HepG2 (cell line): Measurements from ENCODE around the gene PSMG3. TPM values are rescaled to one million over a fixed set of nuclear protein-coding genes. Genes with fewer than 3 reads are reported as not detected.

ENCODE experiments used
- ATAC-seq: fragments of 200-7000 bp; cut with Tn5 transposase; 3 replicates; pipeline ENCODE4 v1.9.1; 2020; ENCODE audit warnings: mild to moderate bottlenecking, moderate library complexity
- BruUV-seq: library from RNA; stranded (reverse); fragments of 400-500 nt; replicated peaks from 2 replicates; lab custom pipeline; 2021; lab: Mats Ljungman, UMichigan
- CTCF ChIA-PET: fragments of 300-600 bp; formaldehyde crosslinking; extraction: SDS; loops from one replicate; lab custom pipeline; 2021; ENCODE audit warnings: low total read pairs, inconsistent platforms, low intra/inter-chr PET ratio; lab: Yijun Ruan, JAX
- POLR2A ChIA-PET: fragments of 350-600 bp; sonication (Branson Sonifier 250); formaldehyde crosslinking; loops from one replicate; lab custom pipeline; 2020; ENCODE audit warnings: antibody characterized with exemption, inconsistent platforms; lab: Yijun Ruan, JAX
- DNase-seq: peaks from one replicate; pipeline ENCODE4 v3.0.0-alpha.2; 2015; ENCODE audit warnings: low spot score
- FAIRE-seq: peaks from 3 replicates; lab custom pipeline; 2011; peaks lifted over from hg19 to GRCh38; lab: Jason Lieb, UNC
- H2AFZ ChIP-seq: one replicate; pipeline ENCODE4 v1.6.1; 2011; ENCODE audit warnings: low read length, inconsistent platforms
- H3K27ac ChIP-seq: fragments of 300-600 bp; 3 replicates; pipeline ENCODE4 v1.8.0; 2011; ENCODE audit warnings: mixed run types, mild to moderate bottlenecking, mixed read lengths, low read length, inconsistent platforms; ENCODE audit not compliant: insufficient read depth; ENCODE audit errors: extremely low read length
- H3K27me3 ChIP-seq, 2 experiments: fragments of 200-600 bp in 1 of 2; 2 replicates in 1 of 2; 3 replicates in 1 of 2; pipeline versions ENCODE4 v1.6.0 to v1.8.0; 2011; ENCODE audit warnings: low read length in 2 of 2, mild to moderate bottlenecking in 2 of 2, moderate library complexity in 2 of 2, inconsistent platforms in 1 of 2; ENCODE audit not compliant: insufficient read depth in 2 of 2, control insufficient read depth in 1 of 2
- H3K36me3 ChIP-seq, 2 experiments: fragments of 200-600 bp in 1 of 2; replicated peaks in 1 of 2; 2 replicates in 1 of 2; 3 replicates in 1 of 2; pipeline versions ENCODE4 v1.5.1 to v1.8.0; 2011; ENCODE audit warnings: low read length in 2 of 2, inconsistent platforms in 1 of 2; ENCODE audit not compliant: insufficient read depth in 2 of 2, control insufficient read depth in 1 of 2
- H3K4me1 ChIP-seq: 2 replicates; pipeline ENCODE4 v1.5.1; 2012; ENCODE audit warnings: low read length, inconsistent platforms; ENCODE audit not compliant: insufficient read depth
- H3K4me2 ChIP-seq: 2 replicates; pipeline ENCODE4 v1.6.0; 2011; ENCODE audit warnings: low read depth, low read length, inconsistent platforms
- H3K4me3 ChIP-seq, 3 experiments: fragments of 200-600 bp in 1 of 3; sonication (generic), shearing (Covaris generic) in 1 of 3; replicated peaks in 1 of 3; 2 replicates each; pipeline ENCODE4 v1.5.1; 2011 to 2016; ENCODE audit warnings: low read length in 3 of 3, inconsistent platforms in 2 of 3, low read depth in 2 of 3, mild to moderate bottlenecking in 2 of 3, control low read depth in 1 of 3, mixed read lengths in 1 of 3; ENCODE audit not compliant: insufficient read depth in 1 of 3
- H3K79me2 ChIP-seq: one replicate; pipeline ENCODE4 v1.6.1; 2011; ENCODE audit warnings: low read length, inconsistent platforms; ENCODE audit not compliant: insufficient read depth
- H3K9ac ChIP-seq: 2 replicates; pipeline ENCODE4 v1.6.0; 2011; ENCODE audit warnings: mild to moderate bottlenecking, low read depth, low read length, inconsistent platforms; ENCODE audit not compliant: insufficient read depth
- H3K9me3 ChIP-seq: 2 replicates; pipeline ENCODE4 v1.5.1; 2012; ENCODE audit warnings: mild to moderate bottlenecking, low read length
- H4K20me1 ChIP-seq: 2 replicates; pipeline ENCODE4 v1.6.0; 2011; ENCODE audit warnings: inconsistent platforms, mild to moderate bottlenecking, low read length, moderate library complexity; ENCODE audit not compliant: insufficient read depth
- CCAR2 ChIP-seq: fragments of 200-400 bp; formaldehyde crosslinking; optimal IDR thresholded peaks from 2 replicates; pipeline ENCODE3; 2018; ENCODE audit warnings: low read depth, mild to moderate bottlenecking, low read length, moderate library complexity
- HOXA9 ChIP-seq: sonication (generic); formaldehyde crosslinking; IDR thresholded peaks from 2 replicates; pipeline ENCODE4 v1.8.1; 2022; ENCODE audit warnings: missing genetic modification reagents, mild to moderate bottlenecking, moderate library complexity, borderline replicate concordance
- JARID2 ChIP-seq: sonication (generic); formaldehyde crosslinking; IDR thresholded peaks from 2 replicates; pipeline ENCODE4 v1.8.1; 2023; ENCODE audit warnings: missing genetic modification reagents, inconsistent platforms; ENCODE audit not compliant: insufficient replicate concordance
- KLF13 ChIP-seq: sonication (generic); formaldehyde crosslinking; IDR thresholded peaks from 2 replicates; pipeline ENCODE4 v1.4.0; 2020; ENCODE audit warnings: mild to moderate bottlenecking, missing genetic modification reagents
- SSRP1 ChIP-seq: IDR thresholded peaks from 2 replicates; pipeline ENCODE4 v1.6.1; 2016; ENCODE audit warnings: control low read depth
- TEAD2 ChIP-seq: sonication (generic); formaldehyde crosslinking; IDR thresholded peaks from 2 replicates; pipeline ENCODE4 v1.9.0; 2021; ENCODE audit warnings: missing genetic modification reagents
- ZNF333 ChIP-seq: sonication (generic); formaldehyde crosslinking; IDR thresholded peaks from 2 replicates; pipeline ENCODE4 v1.4.0; 2020; ENCODE audit warnings: mild to moderate bottlenecking, missing genetic modification reagents, borderline replicate concordance
- ZNF530 ChIP-seq: sonication (generic); formaldehyde crosslinking; IDR thresholded peaks from 2 replicates; pipeline ENCODE4 v1.5.0; 2020; ENCODE audit warnings: low read depth, mild to moderate bottlenecking, missing genetic modification reagents
- ZNF615 ChIP-seq: sonication (generic); formaldehyde crosslinking; IDR thresholded peaks from 2 replicates; pipeline ENCODE4 v1.5.0; 2020; ENCODE audit warnings: mild to moderate bottlenecking, missing genetic modification reagents, borderline replicate concordance
- ZNF652 ChIP-seq: IDR thresholded peaks from 2 replicates; pipeline ENCODE4 v1.6.1; 2016; ENCODE audit warnings: low read depth, borderline replicate concordance
- ZNF772 ChIP-seq: sonication (generic); formaldehyde crosslinking; IDR thresholded peaks from 2 replicates; pipeline ENCODE4 v1.5.0; 2020; ENCODE audit warnings: mild to moderate bottlenecking, missing genetic modification reagents
- WGBS: methylation state at CpG from one replicate; pipeline ENCODE4 v1.1.6; 2017; ENCODE audit warnings: low lambda C conversion rate; 5-methylcytosine and 5-hydroxymethylcytosine counted together
- in situ Hi-C: cut with HindIII; loops from 2 replicates; pipeline ENCODE4 v1.10.0; 2017; ENCODE audit warnings: low pct_unique_long_range_greater_than_20kb; ENCODE audit not compliant: extremely low pct_ligation_motif_present
- intact Hi-C: fragments of 100-400 bp; cut with micrococcal nuclease; formaldehyde crosslinking; loops from one replicate; pipeline ENCODE4 v1.10.0; 2022; ENCODE audit not compliant: unreplicated experiment
- polyA plus RNA-seq, 8 experiments: library from polyadenylated mRNA; depleted of rRNA in 3 of 8; stranded (reverse) in 7 of 8; unstranded in 1 of 8; fragments of >200 nt; fragmentation: Illumina TruSeq in 4 of 8; extraction: Trizol in 4 of 8; gene quantifications; 2 replicates each; pipeline versions ENCODE4 v1.2.1 to v1.2.3, GENCODE V29; 2011 to 2016; ENCODE audit warnings: low read depth in 4 of 8, missing spikeins in 1 of 8, mixed read lengths in 1 of 8; ENCODE audit not compliant: insufficient read depth in 1 of 8
- total RNA-seq, 5 experiments: library from RNA; depleted of rRNA; stranded (reverse); fragments of >200 nt; fragmentation: Illumina TruSeq; extraction: Trizol; gene quantifications; 2 replicates each; pipeline ENCODE4 v1.2.3, GENCODE V29; 2016; ENCODE audit warnings: low read depth in 1 of 5
- TF ChIP-seq, protein P1 (sequence below): sonication (generic); formaldehyde crosslinking; IDR thresholded peaks from 2 replicates; pipeline ENCODE4 v1.4.0; 2020; ENCODE audit warnings: missing genetic modification reagents
- TF ChIP-seq, protein P2 (sequence below): sonication (generic); formaldehyde crosslinking; IDR thresholded peaks from 2 replicates; pipeline ENCODE4 v1.5.0; 2020; ENCODE audit warnings: missing genetic modification reagents
- TF ChIP-seq, protein P3 (sequence below): sonication (generic); formaldehyde crosslinking; IDR thresholded peaks from 2 replicates; pipeline ENCODE4 v1.8.0; 2022; ENCODE audit warnings: mild to moderate bottlenecking, missing genetic modification reagents, moderate library complexity

PSMG3 gene
- total and polyA plus RNA-seq, 2 of the 13 experiments (the other 11 are each of a cell fraction or from before 2014, with no cell fraction given), result 29.6 to 48.4 TPM

DNA sequence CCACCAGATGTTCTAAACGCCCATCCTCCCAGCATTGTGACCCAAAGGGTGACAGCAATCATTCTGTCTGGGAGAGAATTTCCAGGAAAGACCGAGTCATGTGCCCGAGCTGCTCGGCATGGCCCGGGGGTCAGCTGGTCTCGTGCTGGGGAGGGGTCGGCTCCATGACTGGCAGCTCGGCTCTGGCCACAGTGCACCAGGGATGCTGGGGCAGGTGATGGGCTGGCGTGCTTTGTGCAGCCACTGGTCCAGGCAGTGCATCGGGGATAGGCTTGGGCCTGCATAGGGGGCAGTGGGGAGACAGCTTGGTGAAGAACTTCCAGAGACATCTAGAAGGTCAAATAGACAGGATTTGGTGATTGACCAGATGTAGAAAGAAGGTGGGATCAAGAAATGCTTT, 39.2 kb upstream of the PSMG3 start:
- in situ Hi-C loops, result no loop called here
- H3K27me3 ChIP-seq, result peaks cover 8 to 45% of the 10 kb centered on the region in 2 experiments; a peak in 4 of 5 replicates
- no peaks in the 10 kb centered on the region for H4K20me1 ChIP-seq
- H3K4me1 ChIP-seq, result peaks cover 15% of the 10 kb centered on the region
- POLR2A ChIA-PET, result no interaction called here
- no peaks in the 10 kb centered on the region for H3K9me3 ChIP-seq
- no peak overlapping the region for H3K27ac ChIP-seq
- CTCF ChIA-PET, result no interaction called here
- ATAC-seq (no peak), FAIRE-seq (no peak), DNase-seq (no peak)
- H3K9ac ChIP-seq, result no peak overlapping the region
- TF ChIP-seq CCAR2 (no peak), ZNF333 (no peak), SSRP1 (CRISPR knock-in tag) (no peak), KLF13 (CRISPR knock-in tag) (no peak), ZNF530 (no peak), ZNF652 (no peak), JARID2 (CRISPR knock-in tag) (no peak), TEAD2 (no peak), ZNF772 (CRISPR knock-in tag) (no peak), ZNF615 (no peak), HOXA9 (CRISPR knock-in tag) (no peak)
- TF ChIP-seq, protein P1, sequence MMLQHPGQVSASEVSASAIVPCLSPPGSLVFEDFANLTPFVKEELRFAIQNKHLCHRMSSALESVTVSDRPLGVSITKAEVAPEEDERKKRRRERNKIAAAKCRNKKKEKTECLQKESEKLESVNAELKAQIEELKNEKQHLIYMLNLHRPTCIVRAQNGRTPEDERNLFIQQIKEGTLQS, result no peak
- TF ChIP-seq, protein P2, sequence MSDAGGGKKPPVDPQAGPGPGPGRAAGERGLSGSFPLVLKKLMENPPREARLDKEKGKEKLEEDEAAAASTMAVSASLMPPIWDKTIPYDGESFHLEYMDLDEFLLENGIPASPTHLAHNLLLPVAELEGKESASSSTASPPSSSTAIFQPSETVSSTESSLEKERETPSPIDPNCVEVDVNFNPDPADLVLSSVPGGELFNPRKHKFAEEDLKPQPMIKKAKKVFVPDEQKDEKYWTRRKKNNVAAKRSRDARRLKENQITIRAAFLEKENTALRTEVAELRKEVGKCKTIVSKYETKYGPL (CRISPR knock-in tag), result no peak
- TF ChIP-seq, protein P3, sequence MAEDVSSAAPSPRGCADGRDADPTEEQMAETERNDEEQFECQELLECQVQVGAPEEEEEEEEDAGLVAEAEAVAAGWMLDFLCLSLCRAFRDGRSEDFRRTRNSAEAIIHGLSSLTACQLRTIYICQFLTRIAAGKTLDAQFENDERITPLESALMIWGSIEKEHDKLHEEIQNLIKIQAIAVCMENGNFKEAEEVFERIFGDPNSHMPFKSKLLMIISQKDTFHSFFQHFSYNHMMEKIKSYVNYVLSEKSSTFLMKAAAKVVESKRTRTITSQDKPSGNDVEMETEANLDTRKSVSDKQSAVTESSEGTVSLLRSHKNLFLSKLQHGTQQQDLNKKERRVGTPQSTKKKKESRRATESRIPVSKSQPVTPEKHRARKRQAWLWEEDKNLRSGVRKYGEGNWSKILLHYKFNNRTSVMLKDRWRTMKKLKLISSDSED (CRISPR knock-in tag), result no peak
- no peak overlapping the region for H3K4me3 ChIP-seq
- BruUV-seq, result no TSS peak
- H3K79me2 ChIP-seq, result no peaks in the 10 kb centered on the region
- no peak overlapping the region for H3K4me2 ChIP-seq
- no peaks in the 10 kb centered on the region for H3K36me3 ChIP-seq
- intact Hi-C loops, result no loop called here
- 56% methylated on average over 3 of the region's 10 CpGs for WGBS
- H2AFZ ChIP-seq, result no peak overlapping the region
